OCI-LY3 (cell line): ENCODE measurements around the gene PLEKHM1.

Source experiments
- EZH2phosphoT487 ChIP-seq: fragments of 200-600 bp; shearing (Covaris generic); IDR thresholded peaks from 2 replicates; pipeline ENCODE4 v1.6.1; 2018; ENCODE audit warnings: antibody characterized with exemption, mixed run types, low read depth
- TF ChIP-seq, protein P1 (sequence below): fragments of 200-600, 300-600 bp; sonication (generic); IDR thresholded peaks from 2 replicates; pipeline ENCODE4 v1.5.1; 2014; ENCODE audit warnings: antibody characterized with exemption, low read length, low read depth

DNA sequence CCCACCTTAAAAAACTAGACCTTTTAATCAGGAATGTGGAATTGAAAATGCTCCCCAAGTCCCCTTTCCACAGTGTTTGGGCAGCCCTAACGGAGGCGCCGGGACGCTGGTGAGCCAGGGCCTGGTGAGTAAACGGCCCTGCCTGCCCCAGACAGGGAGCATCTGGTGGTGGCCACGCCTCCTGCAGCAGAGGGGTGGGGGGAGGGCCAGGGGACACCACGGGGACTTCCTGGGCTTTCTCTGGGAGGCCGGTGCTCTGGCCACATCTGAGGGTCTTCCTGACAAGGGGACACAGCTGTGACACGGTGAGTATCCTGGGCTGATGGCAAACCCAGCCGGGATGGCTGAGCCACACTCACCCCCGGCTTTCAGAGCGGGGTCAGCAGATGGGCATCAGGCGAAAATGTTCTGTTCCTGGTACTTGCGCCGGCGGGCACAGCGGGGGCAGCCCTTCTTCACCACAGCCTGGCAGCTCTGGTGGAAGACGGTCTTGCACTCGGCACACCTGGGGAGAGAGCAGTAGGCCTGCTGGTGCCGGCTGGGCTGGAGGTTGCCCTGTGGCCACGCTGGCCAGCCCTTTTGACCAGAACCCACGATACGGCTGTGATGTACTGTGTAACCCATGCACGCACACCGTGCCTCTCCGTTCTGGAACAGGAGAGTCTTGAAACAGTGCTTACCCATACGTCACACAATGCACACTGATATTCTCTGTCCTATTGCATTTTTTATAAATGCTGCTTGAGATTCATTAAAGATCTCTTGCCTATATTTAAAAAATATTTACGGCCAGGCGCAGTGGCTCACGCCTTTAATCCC lies 52.8 kb downstream of the PLEKHM1 start:
- TF ChIP-seq, protein P1, sequence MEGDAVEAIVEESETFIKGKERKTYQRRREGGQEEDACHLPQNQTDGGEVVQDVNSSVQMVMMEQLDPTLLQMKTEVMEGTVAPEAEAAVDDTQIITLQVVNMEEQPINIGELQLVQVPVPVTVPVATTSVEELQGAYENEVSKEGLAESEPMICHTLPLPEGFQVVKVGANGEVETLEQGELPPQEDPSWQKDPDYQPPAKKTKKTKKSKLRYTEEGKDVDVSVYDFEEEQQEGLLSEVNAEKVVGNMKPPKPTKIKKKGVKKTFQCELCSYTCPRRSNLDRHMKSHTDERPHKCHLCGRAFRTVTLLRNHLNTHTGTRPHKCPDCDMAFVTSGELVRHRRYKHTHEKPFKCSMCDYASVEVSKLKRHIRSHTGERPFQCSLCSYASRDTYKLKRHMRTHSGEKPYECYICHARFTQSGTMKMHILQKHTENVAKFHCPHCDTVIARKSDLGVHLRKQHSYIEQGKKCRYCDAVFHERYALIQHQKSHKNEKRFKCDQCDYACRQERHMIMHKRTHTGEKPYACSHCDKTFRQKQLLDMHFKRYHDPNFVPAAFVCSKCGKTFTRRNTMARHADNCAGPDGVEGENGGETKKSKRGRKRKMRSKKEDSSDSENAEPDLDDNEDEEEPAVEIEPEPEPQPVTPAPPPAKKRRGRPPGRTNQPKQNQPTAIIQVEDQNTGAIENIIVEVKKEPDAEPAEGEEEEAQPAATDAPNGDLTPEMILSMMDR = no peak
- no peak for TF ChIP-seq EZH2phosphoT487
